Measurements from ENCODE around the gene VPS36. TPM values are rescaled to one million over a fixed set of nuclear protein-coding genes. Genes with fewer than 3 reads are reported as not detected.
"Not testable (repeated sequence)": the region's sequence is repeated elsewhere in the genome, so short reads cannot be mapped to it uniquely, and the experiment has no call there.

VPS36 gene
- total and polyA plus RNA-seq, 2 of the 4 experiments (the other 2 are of a cell fraction) = 14.8 to 16.7 TPM

- Histone ChIP-seq H3K27me3 (ENCODE audit: control insufficient read depth, insufficient read depth, low read length) (no peaks in the 10 kb centered on the region), H4K91ac (ENCODE audit: insufficient read depth, low read depth, low read length) (no peak overlapping the region), H2BK20ac (ENCODE audit: low read depth, low read length) (no peak overlapping the region), H3K4ac (ENCODE audit: low read depth, low read length) (no peak overlapping the region; the same call in 1 of the 2 replicates), H2AFZ (replicated peaks; ENCODE audit: low read length, poor library complexity) (no peak overlapping the region), H3K23ac (ENCODE audit: low read depth, low read length) (no peak overlapping the region), H4K20me1 (ENCODE audit: insufficient read depth, low read length) (no peaks in the 10 kb centered on the region), H4K5ac (ENCODE audit: low read depth, low read length) (peak overlapping the region; percentile 30; the same call in 1 of the 2 replicates), H2BK5ac (ENCODE audit: low read depth, low read length, poor library complexity, severe bottlenecking) (peak overlapping the region; percentile 75), H2BK120ac (ENCODE audit: low read depth, low read length) (0 out of 2 replicates have a peak overlapping the region, but pooled peaks have one; percentile 31), H3K27ac (ENCODE audit: insufficient read depth, low read length) (no peak overlapping the region), H3K18ac (ENCODE audit: low read depth, low read length) (peak overlapping the region; percentile 45; the same call in 1 of the 2 replicates), H3K36me3 (ENCODE audit: control insufficient read depth, insufficient read depth, low read length) (peaks cover 5% of the 10 kb centered on the region; the same call in 1 of the 2 replicates), H3K14ac (replicated peaks; ENCODE audit: low read depth, low read length) (0 out of 2 replicates have a peak overlapping the region, but pooled peaks have one; percentile 34), H3K4me3 (ENCODE audit: insufficient read depth, low read depth, low read length) (no peak overlapping the region), H2AK9ac (replicated peaks; ENCODE audit: low read depth, low read length, poor library complexity) (no peak overlapping the region), H2AK5ac (ENCODE audit: low read depth, low read length) (no peak overlapping the region), H3K9me3 (ENCODE audit: control insufficient read depth, insufficient read depth, low read length) (no peaks in the 10 kb centered on the region), H2BK15ac (ENCODE audit: low read depth, low read length) (no peak overlapping the region), H3K4me1 (ENCODE audit: control insufficient read depth, insufficient read depth, low read length) (peaks cover 16% of the 10 kb centered on the region), H4K8ac (ENCODE audit: low read depth in 2 of 2, low read length in 2 of 2) (no peak overlapping the region), H3K9ac (ENCODE audit: low read depth, low read length) (no peak overlapping the region), H3K9me1 (ENCODE audit: insufficient read depth, low read length) (peaks cover 11% of the 10 kb centered on the region), H3K4me2 (ENCODE audit: low read depth, low read length) (peak overlapping the region; percentile 50; the same call in 1 of the 2 replicates), H3K79me1 (ENCODE audit: low read depth in 1 of 2, low read length in 2 of 2) (peaks cover 9 to 12% of the 10 kb centered on the region in 2 experiments; a peak in 2 of 4 replicates), H3K56ac (ENCODE audit: extremely low read depth, insufficient read depth, low read length) (no peak overlapping the region)
- CTCF ChIA-PET = no interaction called here
- in situ Hi-C loops (cut with MboI; ENCODE audit: low sequenced_read_pairs) (no loop called here), dilution Hi-C loops (cut with HindIII; ENCODE audit: low sequenced_read_pairs, unreplicated experiment) (no loop called here), intact Hi-C loops (cut with micrococcal nuclease) (no loop called here)
- BruUV-seq (replicated peaks) = no TSS peak
- ATAC-seq (ENCODE audit: low read depth) (peak; percentile 71), DNase-seq (peak; percentile 81)
- TF ChIP-seq CEBPB (IDR thresholded peaks at IDR 0.05; ENCODE audit: low read depth, low read length) (peak; percentile 52; the same call in 1 of the 2 replicates), FOS (IDR thresholded peaks at IDR 0.05; ENCODE audit: low read depth, low read length) (0 out of 2 replicates have a peak, but pooled peaks have one; percentile 9), BHLHE40 (IDR thresholded peaks at IDR 0.05; ENCODE audit: low read depth, low read length) (peak; percentile 44; the same call in 1 of the 2 replicates), CHD1 (IDR thresholded peaks at IDR 0.05; ENCODE audit: low read depth, low read length) (no peak)
- WGBS, 2 experiments (ENCODE audit: extremely low coverage in 2 of 2, insufficient read length in 1 of 2) = 40% methylated on average over 1 of the region's 4 CpGs; no CpG with 5 or more reads in 1 of the 2 experiments
- POLR2A ChIA-PET (ENCODE audit: unreplicated experiment) = no interaction called here
Observed at GRCh38 chr13:52411629-52412028, 38.8 kb downstream of the VPS36 start.

GRCh38 chr13:52408071-52408658, 42.3 kb downstream of the VPS36 start:
- H3K9ac ChIP-seq (ENCODE audit: low read depth, low read length); H2AK9ac ChIP-seq (replicated peaks; ENCODE audit: low read depth, low read length, poor library complexity); DNase-seq; H3K14ac ChIP-seq (replicated peaks; ENCODE audit: low read depth, low read length); H3K36me3 ChIP-seq (ENCODE audit: control insufficient read depth, insufficient read depth, low read length); H4K8ac ChIP-seq (ENCODE audit: low read depth in 2 of 2, low read length in 2 of 2); dilution Hi-C loops (cut with HindIII; ENCODE audit: low sequenced_read_pairs, unreplicated experiment); H4K20me1 ChIP-seq (ENCODE audit: insufficient read depth, low read length); H3K18ac ChIP-seq (ENCODE audit: low read depth, low read length); H2AFZ ChIP-seq (replicated peaks; ENCODE audit: low read length, poor library complexity); ATAC-seq (ENCODE audit: low read depth); H4K91ac ChIP-seq (ENCODE audit: insufficient read depth, low read depth, low read length); H3K4me3 ChIP-seq (ENCODE audit: insufficient read depth, low read depth, low read length); intact Hi-C loops (cut with micrococcal nuclease); H3K23ac ChIP-seq (ENCODE audit: low read depth, low read length); H2BK20ac ChIP-seq (ENCODE audit: low read depth, low read length); in situ Hi-C loops (cut with MboI; ENCODE audit: low sequenced_read_pairs); H2AK5ac ChIP-seq (ENCODE audit: low read depth, low read length); H4K5ac ChIP-seq (ENCODE audit: low read depth, low read length); H2BK120ac ChIP-seq (ENCODE audit: low read depth, low read length); H3K4me2 ChIP-seq (ENCODE audit: low read depth, low read length); CTCF ChIA-PET; H3K4ac ChIP-seq (ENCODE audit: low read depth, low read length); BruUV-seq (replicated peaks); POLR2A ChIA-PET (ENCODE audit: unreplicated experiment); H3K27me3 ChIP-seq (ENCODE audit: control insufficient read depth, insufficient read depth, low read length); H3K27ac ChIP-seq (ENCODE audit: insufficient read depth, low read length); H3K4me1 ChIP-seq (ENCODE audit: control insufficient read depth, insufficient read depth, low read length); H2BK15ac ChIP-seq (ENCODE audit: low read depth, low read length); H3K9me3 ChIP-seq (ENCODE audit: control insufficient read depth, insufficient read depth, low read length); H3K79me1 ChIP-seq (ENCODE audit: low read depth in 1 of 2, low read length in 2 of 2); H3K9me1 ChIP-seq (ENCODE audit: insufficient read depth, low read length); H2BK5ac ChIP-seq (ENCODE audit: low read depth, low read length, poor library complexity, severe bottlenecking); H3K56ac ChIP-seq (ENCODE audit: extremely low read depth, insufficient read depth, low read length): not testable (repeated sequence)
- WGBS, 2 experiments (ENCODE audit: extremely low coverage in 2 of 2, insufficient read length in 1 of 2) = 100% methylated on average over 3 of the region's 33 CpGs; no CpG with 5 or more reads in 1 of the 2 experiments

All from IMR-90 (cell line).